Neural progenitor cell (in vitro differentiated cells): ENCODE data around the gene KRT15. TPM values are rescaled to one million over a fixed set of nuclear protein-coding genes. Genes with fewer than 3 reads are reported as not detected.

Experiments used
- DNase-seq: peaks from one replicate; pipeline ENCODE4 v3.0.0-alpha.2; 2016; ENCODE audit warnings: low spot score
- H2AFZ ChIP-seq: fragments of 200-600 bp; sonication (generic); replicated peaks from 2 replicates; pipeline ENCODE4 v1.6.1; 2016; ENCODE audit warnings: antibody characterized with exemption
- H3F3A ChIP-seq: fragments of 200-600 bp; sonication (generic); 2 replicates; pipeline ENCODE4 v1.6.1; 2016; ENCODE audit warnings: antibody characterized with exemption, low read depth
- H3K27ac ChIP-seq: fragments of 200-600 bp; sonication (generic); 2 replicates; pipeline ENCODE4 v1.5.1; 2016; ENCODE audit warnings: mild to moderate bottlenecking
- H3K27me3 ChIP-seq: fragments of 200-600 bp; sonication (generic); 2 replicates; pipeline ENCODE4 v1.6.1; 2016; ENCODE audit warnings: mild to moderate bottlenecking, moderate library complexity
- H3K36me3 ChIP-seq: fragments of 200-600 bp; sonication (generic); 2 replicates; pipeline ENCODE4 v1.5.1; 2016
- H3K4me1 ChIP-seq: fragments of 200-600 bp; sonication (generic); 2 replicates; pipeline ENCODE4 v1.6.1; 2016; ENCODE audit warnings: mixed run types
- H3K4me2 ChIP-seq: fragments of 200-600 bp; sonication (generic); 2 replicates; pipeline ENCODE4 v1.6.1; 2016
- H3K4me3 ChIP-seq: fragments of 200-600 bp; sonication (generic); 2 replicates; pipeline ENCODE4 v1.5.1; 2016
- H3K79me2 ChIP-seq: fragments of 200-600 bp; sonication (generic); 2 replicates; pipeline ENCODE4 v1.6.1; 2016; ENCODE audit warnings: low read depth
- H3K9ac ChIP-seq: fragments of 200-600 bp; sonication (generic); 2 replicates; pipeline ENCODE4 v1.6.1; 2016
- H3K9me3 ChIP-seq: fragments of 200-600 bp; sonication (generic); 2 replicates; pipeline ENCODE4 v1.5.1; 2016; ENCODE audit warnings: low read depth
- H4K20me1 ChIP-seq: fragments of 200-600 bp; sonication (generic); 2 replicates; pipeline ENCODE4 v1.6.1; 2016; ENCODE audit warnings: low read depth
- H3K27ac Mint-ChIP-seq: 3 replicates; pipeline ENCODE4 v1.8.0; 2021; ENCODE audit warnings: mixed read lengths
- H3K27me3 Mint-ChIP-seq: 2 replicates; pipeline ENCODE4 v1.8.0; 2022; ENCODE audit warnings: low read depth, mild to moderate bottlenecking, inconsistent platforms, moderate library complexity, mixed read lengths; ENCODE audit not compliant: insufficient read depth
- H3K36me3 Mint-ChIP-seq: 3 replicates; pipeline ENCODE4 v1.8.0; 2021; ENCODE audit warnings: mixed read lengths
- H3K4me1 Mint-ChIP-seq: 3 replicates; pipeline ENCODE4 v1.8.0; 2021; ENCODE audit warnings: mixed read lengths
- H3K4me3 Mint-ChIP-seq: 3 replicates; pipeline ENCODE4 v1.8.0; 2021; ENCODE audit warnings: mild to moderate bottlenecking, moderate library complexity, mixed read lengths
- H3K9me3 Mint-ChIP-seq: 3 replicates; pipeline ENCODE4 v1.8.0; 2020; ENCODE audit warnings: mixed read lengths
- EZH2 ChIP-seq: fragments of 200-600 bp; sonication (generic); IDR thresholded peaks from 2 replicates; pipeline ENCODE4 v1.6.1; 2017; ENCODE audit warnings: antibody characterized with exemption, mild to moderate bottlenecking, moderate library complexity
- EZH2phosphoT487 ChIP-seq: fragments of 200-600 bp; sonication (generic); IDR thresholded peaks from 2 replicates; pipeline ENCODE4 v1.6.1; 2017; ENCODE audit warnings: antibody characterized with exemption
- total RNA-seq: library from RNA; depleted of rRNA; stranded (reverse); fragments of >200 nt; gene quantifications from 2 replicates; pipeline ENCODE4 v1.2.3, GENCODE V29; 2015; ENCODE audit warnings: low replicate concordance
- TF ChIP-seq, protein P1 (sequence below): fragments of 200-600 bp; sonication (generic); IDR thresholded peaks from 2 replicates; pipeline ENCODE4 v1.5.1; 2017; ENCODE audit warnings: antibody characterized with exemption, mild to moderate bottlenecking

Gene KRT15
- total RNA-seq, 1 donor from 2014 or later: not detected

- no peaks in the 10 kb centered on the region for H3K27me3 ChIP-seq
- no peak overlapping the region for H3K27ac ChIP-seq
- H3F3A ChIP-seq: peaks cover 7% of the 10 kb centered on the region
- Mint-ChIP-seq H3K4me1 (peaks cover 18% of the 10 kb centered on the region), H3K27me3 (peaks cover 14% of the 10 kb centered on the region), H3K27ac (peak overlapping the region; percentile 8), H3K36me3 (no peaks in the 10 kb centered on the region), H3K4me3 (no peak overlapping the region), H3K9me3 (no peaks in the 10 kb centered on the region)
- no peak for TF ChIP-seq EZH2
- no peak for TF ChIP-seq EZH2phosphoT487
- TF ChIP-seq, protein P1, sequence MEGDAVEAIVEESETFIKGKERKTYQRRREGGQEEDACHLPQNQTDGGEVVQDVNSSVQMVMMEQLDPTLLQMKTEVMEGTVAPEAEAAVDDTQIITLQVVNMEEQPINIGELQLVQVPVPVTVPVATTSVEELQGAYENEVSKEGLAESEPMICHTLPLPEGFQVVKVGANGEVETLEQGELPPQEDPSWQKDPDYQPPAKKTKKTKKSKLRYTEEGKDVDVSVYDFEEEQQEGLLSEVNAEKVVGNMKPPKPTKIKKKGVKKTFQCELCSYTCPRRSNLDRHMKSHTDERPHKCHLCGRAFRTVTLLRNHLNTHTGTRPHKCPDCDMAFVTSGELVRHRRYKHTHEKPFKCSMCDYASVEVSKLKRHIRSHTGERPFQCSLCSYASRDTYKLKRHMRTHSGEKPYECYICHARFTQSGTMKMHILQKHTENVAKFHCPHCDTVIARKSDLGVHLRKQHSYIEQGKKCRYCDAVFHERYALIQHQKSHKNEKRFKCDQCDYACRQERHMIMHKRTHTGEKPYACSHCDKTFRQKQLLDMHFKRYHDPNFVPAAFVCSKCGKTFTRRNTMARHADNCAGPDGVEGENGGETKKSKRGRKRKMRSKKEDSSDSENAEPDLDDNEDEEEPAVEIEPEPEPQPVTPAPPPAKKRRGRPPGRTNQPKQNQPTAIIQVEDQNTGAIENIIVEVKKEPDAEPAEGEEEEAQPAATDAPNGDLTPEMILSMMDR: no peak
- no peaks in the 10 kb centered on the region for H3K79me2 ChIP-seq
- no peak for DNase-seq
- no peaks in the 10 kb centered on the region for H3K36me3 ChIP-seq
- H3K4me1 ChIP-seq: peaks cover 17% of the 10 kb centered on the region
- H3K9me3 ChIP-seq: no peaks in the 10 kb centered on the region
- H3K4me3 ChIP-seq: no peak overlapping the region
- H3K4me2 ChIP-seq: no peak overlapping the region
- no peak overlapping the region for H3K9ac ChIP-seq
- H2AFZ ChIP-seq: no peak overlapping the region
- no peaks in the 10 kb centered on the region for H4K20me1 ChIP-seq
Observed at GRCh38 chr17:41536741-41537613, 18.3 kb upstream of the KRT15 start.

GRCh38 chr17:41535764-41536481 lies 17.2 kb upstream of the KRT15 start:
- H3K27ac Mint-ChIP-seq: peak overlapping the region; percentile 44
- Histone ChIP-seq H3K4me1 (peaks cover 17% of the 10 kb centered on the region), H3K27ac (no peak overlapping the region), H3K9ac (no peak overlapping the region), H3K9me3 (no peaks in the 10 kb centered on the region), H3F3A (peaks cover 7% of the 10 kb centered on the region), H3K79me2 (no peaks in the 10 kb centered on the region), H3K27me3 (no peaks in the 10 kb centered on the region), H3K4me3 (no peak overlapping the region), H3K36me3 (no peaks in the 10 kb centered on the region), H2AFZ (no peak overlapping the region), H4K20me1 (no peaks in the 10 kb centered on the region), H3K4me2 (no peak overlapping the region)
- TF ChIP-seq, protein P1: no peak
- TF ChIP-seq EZH2phosphoT487: no peak
- no peak for TF ChIP-seq EZH2
- H3K36me3 Mint-ChIP-seq: no peaks in the 10 kb centered on the region
- H3K9me3 Mint-ChIP-seq: no peaks in the 10 kb centered on the region
- peaks cover 17% of the 10 kb centered on the region for H3K27me3 Mint-ChIP-seq
- H3K4me3 Mint-ChIP-seq: no peak overlapping the region
- peaks cover 14% of the 10 kb centered on the region for H3K4me1 Mint-ChIP-seq
- DNase-seq: no peak

DNA sequence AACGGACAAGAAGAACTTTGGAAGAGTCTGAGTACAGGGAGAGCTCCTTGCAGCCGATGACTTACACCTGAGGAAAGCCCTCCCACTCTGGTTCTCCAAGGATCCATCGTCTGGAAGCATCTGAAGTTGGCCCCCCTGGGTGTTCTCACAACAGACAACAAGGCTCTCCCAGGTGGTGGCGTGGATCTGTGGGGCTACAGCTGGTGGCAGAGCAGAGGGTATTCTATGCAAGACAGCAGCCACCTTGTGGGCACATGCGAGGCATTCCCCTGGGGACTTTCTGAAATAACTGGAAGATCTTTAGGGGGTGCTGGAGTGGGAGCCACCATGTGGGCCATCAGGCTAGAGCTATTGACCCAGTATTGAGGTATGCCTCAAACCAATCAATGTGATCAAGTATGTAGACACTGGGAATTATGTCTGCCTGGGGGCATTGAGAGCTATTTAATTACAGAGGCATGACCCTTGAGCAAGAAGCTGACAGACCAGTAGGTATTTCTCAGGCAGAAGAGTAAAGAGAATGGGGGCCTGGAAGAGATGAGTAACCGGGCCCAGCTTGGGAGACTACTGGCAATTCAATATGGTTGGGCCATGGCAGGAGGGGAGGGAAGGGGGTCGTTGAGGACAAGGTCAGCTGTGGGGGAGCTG lies 16.3 kb upstream of the KRT15 start:
- H3K9ac ChIP-seq: no peak overlapping the region
- no peaks in the 10 kb centered on the region for H3K36me3 ChIP-seq
- TF ChIP-seq EZH2: no peak
- no peak for TF ChIP-seq EZH2phosphoT487
- TF ChIP-seq, protein P1: no peak
- H3K27me3 ChIP-seq: no peaks in the 10 kb centered on the region
- H3F3A ChIP-seq: peaks cover 7% of the 10 kb centered on the region
- peaks cover 17% of the 10 kb centered on the region for H3K27me3 Mint-ChIP-seq
- H3K4me1 Mint-ChIP-seq: peaks cover 11% of the 10 kb centered on the region
- H3K27ac ChIP-seq: no peak overlapping the region
- no peaks in the 10 kb centered on the region for H3K36me3 Mint-ChIP-seq
- H3K4me3 ChIP-seq: no peak overlapping the region
- peak overlapping the region; percentile 44 for H3K27ac Mint-ChIP-seq
- H3K4me1 ChIP-seq: peaks cover 15% of the 10 kb centered on the region
- no peaks in the 10 kb centered on the region for H3K79me2 ChIP-seq
- no peak overlapping the region for H3K4me3 Mint-ChIP-seq
- no peaks in the 10 kb centered on the region for H4K20me1 ChIP-seq
- no peaks in the 10 kb centered on the region for H3K9me3 Mint-ChIP-seq
- DNase-seq: no peak
- no peak overlapping the region for H2AFZ ChIP-seq
- H3K9me3 ChIP-seq: no peaks in the 10 kb centered on the region
- no peak overlapping the region for H3K4me2 ChIP-seq
